Neuronal stem cell (in vitro differentiated cells): ENCODE measurements around the gene L3MBTL4.
A peak's percentile ranks its signal among the peaks of the same experiment; 100 is the strongest.

Experiments used
- DNase-seq: peaks from one replicate; pipeline ENCODE4 v3.0.0-alpha.2; 2013; ENCODE audit warnings: low spot score
- H2AFZ ChIP-seq: one replicate; pipeline ENCODE4 v1.6.1; 2013; ENCODE audit warnings: mild to moderate bottlenecking, low read length, inconsistent platforms
- H2AK5ac ChIP-seq: 2 replicates; pipeline ENCODE4 v1.6.1; 2013; ENCODE audit warnings: low read depth, mild to moderate bottlenecking, inconsistent platforms, low read length, moderate library complexity, mixed read lengths
- H2BK120ac ChIP-seq: 2 replicates; pipeline ENCODE4 v1.6.1; 2013; ENCODE audit warnings: low read depth, mild to moderate bottlenecking, inconsistent platforms, low read length, moderate library complexity, mixed read lengths
- H2BK12ac ChIP-seq: one replicate; pipeline ENCODE4 v1.6.1; 2013; ENCODE audit warnings: low read length, inconsistent platforms
- H2BK15ac ChIP-seq: 2 replicates; pipeline ENCODE4 v1.6.1; 2013; ENCODE audit warnings: mild to moderate bottlenecking, low read length, inconsistent platforms, mixed read lengths
- H2BK5ac ChIP-seq: one replicate; pipeline ENCODE4 v1.6.1; 2013; ENCODE audit warnings: inconsistent platforms, mild to moderate bottlenecking, low read length, moderate library complexity
- H3K14ac ChIP-seq: one replicate; pipeline ENCODE4 v1.6.1; 2013; ENCODE audit warnings: low read length, inconsistent platforms
- H3K18ac ChIP-seq: 2 replicates; pipeline ENCODE4 v1.6.1; 2013; ENCODE audit warnings: low read length, inconsistent platforms
- H3K23ac ChIP-seq: 2 replicates; pipeline ENCODE4 v1.6.1; 2013; ENCODE audit warnings: low read depth, mild to moderate bottlenecking, mixed read lengths, low read length, inconsistent platforms; ENCODE audit not compliant: poor library complexity
- H3K27ac ChIP-seq: replicated peaks from 3 replicates; pipeline ENCODE4 v1.5.1; 2013; ENCODE audit warnings: low read length, inconsistent platforms
- H3K27me3 ChIP-seq, 3 experiments: 2 replicates each; pipeline ENCODE4 v1.6.1; 2013; ENCODE audit warnings: low read length in 3 of 3, mild to moderate bottlenecking in 2 of 3, inconsistent platforms in 1 of 3, low read depth in 1 of 3, mixed read lengths in 1 of 3, moderate library complexity in 1 of 3; ENCODE audit not compliant: control insufficient read depth in 3 of 3, insufficient read depth in 3 of 3
- H3K36me3 ChIP-seq, 2 donors: replicated peaks in 1 of 2; 2 replicates each; pipeline ENCODE4 v1.6.1; 2013; ENCODE audit warnings: low read length in 2 of 2; ENCODE audit not compliant: control insufficient read depth in 2 of 2, insufficient read depth in 2 of 2
- H3K4ac ChIP-seq: 2 replicates; pipeline ENCODE4 v1.6.1; 2013; ENCODE audit warnings: inconsistent platforms, mild to moderate bottlenecking, low read length, moderate library complexity
- H3K4me1 ChIP-seq, 2 donors: 1 replicate in 1 of 2; 2 replicates in 1 of 2; pipeline ENCODE4 v1.6.1; 2013; ENCODE audit warnings: low read length in 2 of 2, low read depth in 1 of 2; ENCODE audit not compliant: control insufficient read depth in 2 of 2, insufficient read depth in 1 of 2
- H3K4me2 ChIP-seq: one replicate; pipeline ENCODE4 v1.6.1; 2013; ENCODE audit warnings: mild to moderate bottlenecking, low read length, inconsistent platforms; ENCODE audit not compliant: insufficient read depth, poor library complexity, severe bottlenecking
- H3K4me3 ChIP-seq, 2 donors: 2 replicates each; pipeline ENCODE4 v1.5.1; 2013; ENCODE audit warnings: low read length in 2 of 2, mild to moderate bottlenecking in 2 of 2, inconsistent platforms in 1 of 2, moderate library complexity in 1 of 2
- H3K79me1 ChIP-seq: one replicate; pipeline ENCODE4 v1.6.1; 2013; ENCODE audit warnings: low read depth, mild to moderate bottlenecking, inconsistent platforms, low read length, moderate library complexity
- H3K9ac ChIP-seq: one replicate; pipeline ENCODE4 v1.6.1; 2013; ENCODE audit warnings: mild to moderate bottlenecking, low read depth, low read length, inconsistent platforms; ENCODE audit not compliant: poor library complexity
- H3K9me3 ChIP-seq, 2 donors: replicated peaks in 1 of 2; 2 replicates each; pipeline versions ENCODE3 to v1.6.1; 2013; ENCODE audit warnings: low read length in 2 of 2, mild to moderate bottlenecking in 2 of 2, inconsistent platforms in 1 of 2, low read depth in 1 of 2, mixed read lengths in 1 of 2, moderate library complexity in 1 of 2; ENCODE audit not compliant: control insufficient read depth in 2 of 2, insufficient read depth in 1 of 2
- H4K8ac ChIP-seq: one replicate; pipeline ENCODE4 v1.6.1; 2013; ENCODE audit warnings: low read depth, mild to moderate bottlenecking, inconsistent platforms, low read length, moderate library complexity
- H4K91ac ChIP-seq: one replicate; pipeline ENCODE4 v1.6.1; 2013; ENCODE audit warnings: low read length, low read depth, mild to moderate bottlenecking, inconsistent platforms; ENCODE audit not compliant: poor library complexity
- WGBS, 2 donors: extraction: QIAGEN DNeasy Blood & Tissue Kit; methylation state at CpG; one replicate each; pipeline ENCODE4 v1.1.7; 2013; ENCODE audit warnings: missing lambda C conversion rate in 2 of 2, mixed read lengths in 1 of 2; ENCODE audit not compliant: insufficient read length in 2 of 2, insufficient replicate concordance in 1 of 2; ENCODE audit errors: extremely low coverage in 2 of 2; 5-methylcytosine and 5-hydroxymethylcytosine counted together

Gene L3MBTL4

GRCh38 chr18:6257950-6258349 lies 156.8 kb downstream of the L3MBTL4 start:
- H3K4me3 ChIP-seq, result no peak overlapping the region
- H3K9ac ChIP-seq, result no peak overlapping the region
- no peak overlapping the region for H3K23ac ChIP-seq
- no peaks in the 10 kb centered on the region for H3K27me3 ChIP-seq
- H3K18ac ChIP-seq, result no peak overlapping the region
- H2BK120ac ChIP-seq, result no peak overlapping the region
- H2BK5ac ChIP-seq, result no peak overlapping the region
- no peak overlapping the region for H4K91ac ChIP-seq
- H2AK5ac ChIP-seq, result no peak overlapping the region
- peak overlapping the region; percentile 85 for H3K14ac ChIP-seq
- H2BK12ac ChIP-seq, result peak overlapping the region; percentile 14
- H3K4ac ChIP-seq, result no peak overlapping the region
- no CpG with 5 or more reads among the region's 3 CpGs for WGBS, 2 donors
- no peak overlapping the region for H2BK15ac ChIP-seq
- no peaks in the 10 kb centered on the region for H3K79me1 ChIP-seq
- no peak overlapping the region for H2AFZ ChIP-seq
- H3K4me2 ChIP-seq, result no peak overlapping the region
- H3K27ac ChIP-seq, result no peak overlapping the region
- no peak overlapping the region for H4K8ac ChIP-seq
- peaks cover 0 to 10% of the 10 kb centered on the region in 2 donors for H3K9me3 ChIP-seq
- no peaks in the 10 kb centered on the region for H3K36me3 ChIP-seq
- no peak for DNase-seq
- peaks cover 0 to 3% of the 10 kb centered on the region in 2 donors for H3K4me1 ChIP-seq

GRCh38 chr18:6256521-6256920 lies 158.2 kb downstream of the L3MBTL4 start:
- no peak overlapping the region for H3K4me3 ChIP-seq
- no peak overlapping the region for H3K27ac ChIP-seq
- no peak overlapping the region for H2BK15ac ChIP-seq
- no peak overlapping the region for H3K23ac ChIP-seq
- H3K27me3 ChIP-seq, result no peaks in the 10 kb centered on the region
- H2AFZ ChIP-seq, result no peak overlapping the region
- no peaks in the 10 kb centered on the region for H3K79me1 ChIP-seq
- H4K91ac ChIP-seq, result no peak overlapping the region
- H3K36me3 ChIP-seq, result no peaks in the 10 kb centered on the region
- peaks cover 0 to 3% of the 10 kb centered on the region in 2 donors for H3K4me1 ChIP-seq
- H3K4ac ChIP-seq, result no peak overlapping the region
- no CpG with 5 or more reads among the region's 10 CpGs for WGBS, 2 donors
- H3K18ac ChIP-seq, result no peak overlapping the region
- no peak overlapping the region for H2AK5ac ChIP-seq
- H3K9ac ChIP-seq, result no peak overlapping the region
- no peak overlapping the region for H3K14ac ChIP-seq
- no peak overlapping the region for H2BK120ac ChIP-seq
- H2BK12ac ChIP-seq, result peak overlapping the region; percentile 14
- H4K8ac ChIP-seq, result no peak overlapping the region
- no peak for DNase-seq
- peaks cover 0 to 10% of the 10 kb centered on the region in 2 donors for H3K9me3 ChIP-seq
- no peak overlapping the region for H3K4me2 ChIP-seq
- no peak overlapping the region for H2BK5ac ChIP-seq

GRCh38 chr18:6255886-6256285 lies 158.8 kb downstream of the L3MBTL4 start:
- peaks cover 0 to 3% of the 10 kb centered on the region in 2 donors for H3K4me1 ChIP-seq
- no peak overlapping the region for H2AFZ ChIP-seq
- no peak overlapping the region for H3K4me2 ChIP-seq
- no peak overlapping the region for H2AK5ac ChIP-seq
- no peak overlapping the region for H3K9ac ChIP-seq
- no peaks in the 10 kb centered on the region for H3K27me3 ChIP-seq
- no peak overlapping the region for H3K14ac ChIP-seq
- no peak overlapping the region for H3K27ac ChIP-seq
- H2BK120ac ChIP-seq, result no peak overlapping the region
- H2BK12ac ChIP-seq, result no peak overlapping the region
- no peak overlapping the region for H2BK15ac ChIP-seq
- H3K4ac ChIP-seq, result no peak overlapping the region
- H3K79me1 ChIP-seq, result no peaks in the 10 kb centered on the region
- no peak overlapping the region for H4K91ac ChIP-seq
- H2BK5ac ChIP-seq, result no peak overlapping the region
- no peaks in the 10 kb centered on the region for H3K36me3 ChIP-seq
- no peak overlapping the region for H3K23ac ChIP-seq
- no peak overlapping the region for H4K8ac ChIP-seq
- no CpG with 5 or more reads among the region's 1 CpG for WGBS, 2 donors
- no peak overlapping the region for H3K4me3 ChIP-seq
- no peak overlapping the region for H3K18ac ChIP-seq
- peaks cover 0 to 10% of the 10 kb centered on the region in 2 donors for H3K9me3 ChIP-seq
- DNase-seq, result no peak

GRCh38 chr18:6255116-6255705 lies 159.5 kb downstream of the L3MBTL4 start:
- no peak overlapping the region for H3K9ac ChIP-seq
- H3K18ac ChIP-seq, result no peak overlapping the region
- H2BK12ac ChIP-seq, result no peak overlapping the region
- no peak overlapping the region for H4K8ac ChIP-seq
- no peak for DNase-seq
- H2BK5ac ChIP-seq, result no peak overlapping the region
- H2AK5ac ChIP-seq, result no peak overlapping the region
- H3K79me1 ChIP-seq, result no peaks in the 10 kb centered on the region
- no peak overlapping the region for H2BK120ac ChIP-seq
- no peak overlapping the region for H3K4me3 ChIP-seq
- H3K4me2 ChIP-seq, result no peak overlapping the region
- H3K4ac ChIP-seq, result no peak overlapping the region
- H2AFZ ChIP-seq, result no peak overlapping the region
- no peak overlapping the region for H3K14ac ChIP-seq
- no peak overlapping the region for H4K91ac ChIP-seq
- H3K36me3 ChIP-seq, result no peaks in the 10 kb centered on the region
- no peak overlapping the region for H3K27ac ChIP-seq
- no peaks in the 10 kb centered on the region for H3K27me3 ChIP-seq
- no peak overlapping the region for H2BK15ac ChIP-seq
- peaks cover 0 to 10% of the 10 kb centered on the region in 2 donors for H3K9me3 ChIP-seq
- WGBS, 2 donors, result no CpG with 5 or more reads among the region's 4 CpGs
- H3K23ac ChIP-seq, result no peak overlapping the region
- H3K4me1 ChIP-seq, result peaks cover 0 to 3% of the 10 kb centered on the region in 2 donors
